ENCODE data around the gene SEMA4D.

- TF ChIP-seq ZNF274 (IDR thresholded peaks at IDR 0.05; ENCODE audit: low read depth, low read length) (no peak), YY1 (IDR thresholded peaks at IDR 0.05; ENCODE audit: insufficient read depth, insufficient read length) (no peak)
Observed at GRCh38 chr9:89480825-89481537, 16.9 kb downstream of the SEMA4D start.

All from NT2/D1 (cell line).